Activated T-helper 1 cell treated with anti-CD3 and anti-CD28 coated beads, Interleukin-12 subunit alpha, Interleukin-12 subunit beta, Interleukin-2, Interleukin-4 antibody, amounts not matched to agents 30 ng/mL and 10 ng/mL and 1 ng/mL, durations not matched to agents 14 hours and 24 hours and 36 hours (primary cell): ENCODE measurements around the gene MTFP1. TPM values are rescaled to one million over a fixed set of nuclear protein-coding genes. Genes with fewer than 3 reads are reported as not detected.
A peak's percentile ranks its signal among the peaks of the same experiment; 100 is the strongest.

Experiments used
- DNase-seq: peaks from one replicate; pipeline ENCODE4 v3.0.0; 2021; ENCODE audit warnings: low spot score
- H3K27ac Mint-ChIP-seq: one replicate; pipeline ENCODE4 v1.8.0; 2021; ENCODE audit warnings: mild to moderate bottlenecking, mixed read lengths
- H3K27me3 Mint-ChIP-seq: one replicate; pipeline ENCODE4 v1.8.0; 2022; ENCODE audit warnings: mild to moderate bottlenecking, moderate library complexity, mixed read lengths; ENCODE audit not compliant: insufficient read depth
- H3K36me3 Mint-ChIP-seq: one replicate; pipeline ENCODE4 v1.8.0; 2021; ENCODE audit warnings: low read depth, mixed read lengths
- H3K4me1 Mint-ChIP-seq: one replicate; pipeline ENCODE4 v1.8.0; 2021; ENCODE audit warnings: low read depth, mixed read lengths
- H3K4me3 Mint-ChIP-seq: one replicate; pipeline ENCODE4 v1.8.0; 2021; ENCODE audit warnings: mild to moderate bottlenecking, moderate library complexity, mixed read lengths
- H3K9me3 Mint-ChIP-seq: one replicate; pipeline ENCODE4 v1.8.0; 2021; ENCODE audit warnings: mixed read lengths
- intact Hi-C: fragments of 100-400 bp; cut with micrococcal nuclease; formaldehyde crosslinking; loops from one replicate; pipeline ENCODE4 v1.15.1; 2024
- total RNA-seq: library from RNA; stranded (reverse); gene quantifications from 2 replicates; pipeline ENCODE4 v1.2.3, GENCODE V29; 2022

MTFP1 gene
- total RNA-seq, 1 donor from 2014 or later, result 72.9 TPM

- Mint-ChIP-seq H3K4me3 (no peak overlapping the region), H3K27me3 (no peaks in the 10 kb centered on the region), H3K27ac (no peak overlapping the region), H3K9me3 (no peaks in the 10 kb centered on the region), H3K36me3 (peaks cover 44% of the 10 kb centered on the region), H3K4me1 (peaks cover 15% of the 10 kb centered on the region)
- DNase-seq, result no peak
- intact Hi-C loops, result no loop called here
Observed at GRCh38 chr22:30406400-30406799, 19.2 kb upstream of the MTFP1 start.

GRCh38 chr22:30408388-30409102, 17.0 kb upstream of the MTFP1 start:
- no peaks in the 10 kb centered on the region for H3K9me3 Mint-ChIP-seq
- no peak for DNase-seq
- no peak overlapping the region for H3K4me3 Mint-ChIP-seq
- peaks cover 27% of the 10 kb centered on the region for H3K4me1 Mint-ChIP-seq
- peaks cover 52% of the 10 kb centered on the region for H3K36me3 Mint-ChIP-seq
- intact Hi-C loops, result no loop called here
- H3K27me3 Mint-ChIP-seq, result no peaks in the 10 kb centered on the region
- peak overlapping the region; percentile 7 for H3K27ac Mint-ChIP-seq

- no peaks in the 10 kb centered on the region for H3K27me3 Mint-ChIP-seq
- intact Hi-C loops, result no loop called here
- H3K9me3 Mint-ChIP-seq, result no peaks in the 10 kb centered on the region
- H3K27ac Mint-ChIP-seq, result no peak overlapping the region
- peaks cover 53% of the 10 kb centered on the region for H3K4me1 Mint-ChIP-seq
- no peak for DNase-seq
- H3K36me3 Mint-ChIP-seq, result peaks cover 66% of the 10 kb centered on the region
- H3K4me3 Mint-ChIP-seq, result no peak overlapping the region
Observed at GRCh38 chr22:30411780-30412179, 13.8 kb upstream of the MTFP1 start.

GRCh38 chr22:30413001-30413400, 12.6 kb upstream of the MTFP1 start:
- H3K27ac Mint-ChIP-seq, result peak overlapping the region; percentile 82
- H3K4me3 Mint-ChIP-seq, result peak overlapping the region; percentile 0

GRCh38 chr22:30413745-30414524, 11.6 kb upstream of the MTFP1 start:
- Mint-ChIP-seq H3K9me3 (no peaks in the 10 kb centered on the region), H3K27ac (peak overlapping the region; percentile 82)
- intact Hi-C loops, result loop anchor here (1.0 kb wide), 1 partner anchor 8 kb away; no protein-coding TSS in a partner anchor

More at GRCh38 chr22:30413001-30413400, 12.6 kb upstream of the MTFP1 start:
- Mint-ChIP-seq H3K36me3 (peaks cover 69% of the 10 kb centered on the region), H3K9me3 (no peaks in the 10 kb centered on the region), H3K4me1 (peaks cover 56% of the 10 kb centered on the region), H3K27me3 (no peaks in the 10 kb centered on the region)
- no peak for DNase-seq
- intact Hi-C loops, result no loop called here

GRCh38 chr22:30414525-30415047, 11.0 kb upstream of the MTFP1 start:
- DNase-seq, result no peak
- H3K4me3 Mint-ChIP-seq, result peak overlapping the region; percentile 24
- H3K27me3 Mint-ChIP-seq, result no peaks in the 10 kb centered on the region
- peaks cover 64% of the 10 kb centered on the region for H3K36me3 Mint-ChIP-seq
- intact Hi-C loops, result loop anchor here (1.0 kb wide), 1 partner anchor 8 kb away; no protein-coding TSS in a partner anchor
- H3K9me3 Mint-ChIP-seq, result no peaks in the 10 kb centered on the region
- peak overlapping the region; percentile 82 for H3K27ac Mint-ChIP-seq
- H3K4me1 Mint-ChIP-seq, result peaks cover 49% of the 10 kb centered on the region

More at GRCh38 chr22:30413745-30414524, 11.6 kb upstream of the MTFP1 start:
- Mint-ChIP-seq H3K4me1 (peaks cover 49% of the 10 kb centered on the region), H3K4me3 (peak overlapping the region; percentile 24), H3K27me3 (no peaks in the 10 kb centered on the region), H3K36me3 (peaks cover 67% of the 10 kb centered on the region)
- no peak for DNase-seq

GRCh38 chr22:30416403-30416802, 9.2 kb upstream of the MTFP1 start:
- H3K9me3 Mint-ChIP-seq, result no peaks in the 10 kb centered on the region
- peaks cover 63% of the 10 kb centered on the region for H3K4me1 Mint-ChIP-seq
- no peak overlapping the region for H3K4me3 Mint-ChIP-seq
- H3K27ac Mint-ChIP-seq, result no peak overlapping the region
- intact Hi-C loops, result no loop called here
- no peaks in the 10 kb centered on the region for H3K27me3 Mint-ChIP-seq
- H3K36me3 Mint-ChIP-seq, result peaks cover 64% of the 10 kb centered on the region
- DNase-seq, result no peak

GRCh38 chr22:30416837-30417236, 8.7 kb upstream of the MTFP1 start:
- intact Hi-C loops, result no loop called here

GRCh38 chr22:30420347-30421125, 5.0 kb upstream of the MTFP1 start:
- intact Hi-C loops, result loop anchor here (5.0 to 10.0 kb wide), 2 partner anchors 322 to 866 kb away; partner anchors contain the start of gene THOC5
- Mint-ChIP-seq H3K36me3 (peaks cover 54% of the 10 kb centered on the region), H3K4me3 (peak overlapping the region; percentile 72), H3K27ac (peak overlapping the region; percentile 95), H3K9me3 (no peaks in the 10 kb centered on the region), H3K4me1 (peaks cover 56% of the 10 kb centered on the region), H3K27me3 (no peaks in the 10 kb centered on the region)
- DNase-seq, result no peak

More at GRCh38 chr22:30416837-30417236, 8.7 kb upstream of the MTFP1 start:
- H3K27me3 Mint-ChIP-seq, result no peaks in the 10 kb centered on the region
- no peak overlapping the region for H3K4me3 Mint-ChIP-seq
- no peaks in the 10 kb centered on the region for H3K9me3 Mint-ChIP-seq
- peaks cover 66% of the 10 kb centered on the region for H3K36me3 Mint-ChIP-seq
- no peak for DNase-seq
- H3K27ac Mint-ChIP-seq, result no peak overlapping the region
- peaks cover 64% of the 10 kb centered on the region for H3K4me1 Mint-ChIP-seq

- H3K4me1 Mint-ChIP-seq, result peaks cover 56% of the 10 kb centered on the region
- H3K27ac Mint-ChIP-seq, result peak overlapping the region; percentile 99
- H3K36me3 Mint-ChIP-seq, result peaks cover 44% of the 10 kb centered on the region
- intact Hi-C loops, result loop anchor here (1.0 to 10.0 kb wide), 3 partner anchors 8 to 867 kb away; partner anchors contain the start of gene THOC5
- DNase-seq, result no peak
- peak overlapping the region; percentile 98 for H3K4me3 Mint-ChIP-seq
- H3K9me3 Mint-ChIP-seq, result no peaks in the 10 kb centered on the region
- no peaks in the 10 kb centered on the region for H3K27me3 Mint-ChIP-seq
Observed at GRCh38 chr22:30421695-30422480, 3.7 kb upstream of the MTFP1 start.

GRCh38 chr22:30422481-30423300, 2.9 kb upstream of the MTFP1 start:
- no peak for DNase-seq
- Mint-ChIP-seq H3K36me3 (peaks cover 42% of the 10 kb centered on the region), H3K9me3 (no peaks in the 10 kb centered on the region), H3K27me3 (no peaks in the 10 kb centered on the region), H3K4me3 (peak overlapping the region; percentile 98), H3K27ac (peak overlapping the region; percentile 99), H3K4me1 (peaks cover 62% of the 10 kb centered on the region)
- intact Hi-C loops, result loop anchor here (1.0 to 10.0 kb wide), 4 partner anchors 8 to 868 kb away; partner anchors contain the start of genes OSM and THOC5
